ENCODE results near the gene CMYA5.
"Not testable (repeated sequence)": the region's sequence is repeated elsewhere in the genome, so short reads cannot be mapped to it uniquely, and the experiment has no call there.

Gene CMYA5

DNA sequence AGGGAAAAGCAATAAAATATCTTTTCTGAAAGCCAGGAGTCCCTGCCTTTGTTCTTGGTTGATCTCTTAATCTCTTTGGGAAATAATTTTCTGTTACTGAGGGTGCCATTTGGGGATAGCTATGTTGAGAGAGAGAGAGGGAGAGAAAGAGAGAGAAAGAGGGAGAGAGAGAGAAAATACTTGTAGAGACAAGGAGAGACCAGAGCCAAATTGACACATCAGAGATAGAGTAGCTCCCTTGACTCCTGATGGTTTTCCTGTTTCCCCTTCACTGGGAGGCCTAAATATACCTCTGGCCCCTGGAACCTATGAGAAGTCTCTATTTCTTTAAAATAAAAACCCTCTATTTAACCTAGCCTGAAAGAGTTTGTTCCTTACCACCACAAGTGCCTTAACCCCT lies 14.9 kb downstream of the CMYA5 start:
- Histone ChIP-seq H3K27me3 (ENCODE audit: low read length) (no peaks in the 10 kb centered on the region), H3K9ac (ENCODE audit: low read length) (no peak overlapping the region)
- TF ChIP-seq, protein P1, sequence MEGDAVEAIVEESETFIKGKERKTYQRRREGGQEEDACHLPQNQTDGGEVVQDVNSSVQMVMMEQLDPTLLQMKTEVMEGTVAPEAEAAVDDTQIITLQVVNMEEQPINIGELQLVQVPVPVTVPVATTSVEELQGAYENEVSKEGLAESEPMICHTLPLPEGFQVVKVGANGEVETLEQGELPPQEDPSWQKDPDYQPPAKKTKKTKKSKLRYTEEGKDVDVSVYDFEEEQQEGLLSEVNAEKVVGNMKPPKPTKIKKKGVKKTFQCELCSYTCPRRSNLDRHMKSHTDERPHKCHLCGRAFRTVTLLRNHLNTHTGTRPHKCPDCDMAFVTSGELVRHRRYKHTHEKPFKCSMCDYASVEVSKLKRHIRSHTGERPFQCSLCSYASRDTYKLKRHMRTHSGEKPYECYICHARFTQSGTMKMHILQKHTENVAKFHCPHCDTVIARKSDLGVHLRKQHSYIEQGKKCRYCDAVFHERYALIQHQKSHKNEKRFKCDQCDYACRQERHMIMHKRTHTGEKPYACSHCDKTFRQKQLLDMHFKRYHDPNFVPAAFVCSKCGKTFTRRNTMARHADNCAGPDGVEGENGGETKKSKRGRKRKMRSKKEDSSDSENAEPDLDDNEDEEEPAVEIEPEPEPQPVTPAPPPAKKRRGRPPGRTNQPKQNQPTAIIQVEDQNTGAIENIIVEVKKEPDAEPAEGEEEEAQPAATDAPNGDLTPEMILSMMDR (IDR thresholded peaks at IDR 0.05; ENCODE audit: insufficient read depth, low read length, poor library complexity, severe bottlenecking) = no peak
- no peak for TF ChIP-seq EZH2phosphoT487 (conservative IDR thresholded peaks at IDR 0.05; ENCODE audit: low read length)

DNA sequence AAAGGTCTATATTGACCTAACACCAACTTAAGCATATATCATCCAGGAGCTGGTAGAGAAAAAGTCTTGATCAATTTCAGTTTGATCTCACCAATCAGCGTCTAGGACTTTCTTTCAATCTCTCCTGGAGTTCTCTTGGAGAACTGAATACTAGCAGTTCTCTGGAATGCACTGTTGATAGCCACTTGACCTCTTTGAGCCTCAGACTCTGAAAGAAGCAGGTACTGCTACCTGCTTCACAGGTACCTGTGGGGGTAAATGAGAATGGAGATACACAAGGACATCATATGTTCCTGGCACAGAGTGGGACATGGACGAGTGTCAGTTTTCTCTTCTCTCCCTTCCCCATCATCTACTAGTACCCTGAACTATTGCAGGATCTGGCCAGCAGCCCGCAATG lies 16.0 kb downstream of the CMYA5 start:
- Histone ChIP-seq H3K36me3 (ENCODE audit: low read length) (no peaks in the 10 kb centered on the region), H2AFZ (ENCODE audit: low read depth, low read length, severe bottlenecking) (no peak overlapping the region), H3K9me3 (ENCODE audit: insufficient read depth, low read length) (no peaks in the 10 kb centered on the region; the same call in 1 of the 2 replicates), H3K79me2 (ENCODE audit: insufficient read depth, low read length) (no peaks in the 10 kb centered on the region), H3K27me3 (ENCODE audit: low read length) (no peaks in the 10 kb centered on the region), H3K9me2 (replicated peaks; ENCODE audit: insufficient read depth, low read length) (no peaks in the 10 kb centered on the region), H4K20me1 (ENCODE audit: low read depth, low read length) (no peaks in the 10 kb centered on the region), H3K4me2 (ENCODE audit: low read depth, low read length, poor library complexity, severe bottlenecking) (no peak overlapping the region), H3K4me3 (ENCODE audit: insufficient read depth, low read length, poor library complexity, severe bottlenecking) (no peak overlapping the region), H3F3A (ENCODE audit: insufficient read depth) (no peaks in the 10 kb centered on the region), H3K27ac (ENCODE audit: low read depth, low read length) (no peak overlapping the region), H3K9ac (ENCODE audit: low read length) (no peak overlapping the region)
- no peak for TF ChIP-seq EZH2phosphoT487 (conservative IDR thresholded peaks at IDR 0.05; ENCODE audit: low read length)
- TF ChIP-seq, protein P1 (IDR thresholded peaks at IDR 0.05; ENCODE audit: insufficient read depth, low read length, poor library complexity, severe bottlenecking) = no peak

More for the DNA sequence above, 14.9 kb downstream of the CMYA5 start:
- no peak overlapping the region for H2AFZ ChIP-seq (ENCODE audit: low read depth, low read length, severe bottlenecking)
- H3K9me3 ChIP-seq (ENCODE audit: insufficient read depth, low read length) = no peaks in the 10 kb centered on the region; the same call in 1 of the 2 replicates
- no peaks in the 10 kb centered on the region for H3K79me2 ChIP-seq (ENCODE audit: insufficient read depth, low read length)
- no peaks in the 10 kb centered on the region for H3K9me2 ChIP-seq (replicated peaks; ENCODE audit: insufficient read depth, low read length)
- no peak overlapping the region for H3K27ac ChIP-seq (ENCODE audit: low read depth, low read length)
- H3K36me3 ChIP-seq (ENCODE audit: low read length) = no peaks in the 10 kb centered on the region
- no peak overlapping the region for H3K4me3 ChIP-seq (ENCODE audit: insufficient read depth, low read length, poor library complexity, severe bottlenecking)
- no peaks in the 10 kb centered on the region for H3F3A ChIP-seq (ENCODE audit: insufficient read depth)
- H4K20me1 ChIP-seq (ENCODE audit: low read depth, low read length) = no peaks in the 10 kb centered on the region
- no peak overlapping the region for H3K4me2 ChIP-seq (ENCODE audit: low read depth, low read length, poor library complexity, severe bottlenecking)

DNA sequence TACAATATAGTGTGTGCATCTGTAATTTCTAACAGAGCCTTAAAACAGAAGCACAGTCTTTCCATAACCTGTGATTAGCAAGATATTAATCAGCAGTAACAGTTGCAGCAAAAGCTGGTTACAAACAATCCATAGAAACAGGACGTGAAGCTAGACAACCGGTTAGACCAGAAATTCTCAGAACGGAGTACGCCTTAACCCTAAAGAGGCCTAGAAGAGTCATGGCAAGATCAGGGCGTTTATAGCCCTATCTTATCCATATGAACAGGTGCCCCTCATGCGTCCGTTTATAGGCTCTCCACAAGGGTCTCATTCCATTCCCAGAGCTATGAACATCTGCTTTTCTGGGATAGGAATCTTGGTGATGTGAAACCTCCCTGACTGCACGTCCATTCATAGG lies 16.7 kb downstream of the CMYA5 start:
- not testable (repeated sequence) for H3K79me2 ChIP-seq (ENCODE audit: insufficient read depth, low read length); H3K9ac ChIP-seq (ENCODE audit: low read length); H3K9me2 ChIP-seq (replicated peaks; ENCODE audit: insufficient read depth, low read length); H4K20me1 ChIP-seq (ENCODE audit: low read depth, low read length); H3K36me3 ChIP-seq (ENCODE audit: low read length); H3K4me2 ChIP-seq (ENCODE audit: low read depth, low read length, poor library complexity, severe bottlenecking); H3K27me3 ChIP-seq (ENCODE audit: low read length); H3K27ac ChIP-seq (ENCODE audit: low read depth, low read length); H2AFZ ChIP-seq (ENCODE audit: low read depth, low read length, severe bottlenecking); H3F3A ChIP-seq (ENCODE audit: insufficient read depth); H3K4me3 ChIP-seq (ENCODE audit: insufficient read depth, low read length, poor library complexity, severe bottlenecking); H3K9me3 ChIP-seq (ENCODE audit: insufficient read depth, low read length)

DNA sequence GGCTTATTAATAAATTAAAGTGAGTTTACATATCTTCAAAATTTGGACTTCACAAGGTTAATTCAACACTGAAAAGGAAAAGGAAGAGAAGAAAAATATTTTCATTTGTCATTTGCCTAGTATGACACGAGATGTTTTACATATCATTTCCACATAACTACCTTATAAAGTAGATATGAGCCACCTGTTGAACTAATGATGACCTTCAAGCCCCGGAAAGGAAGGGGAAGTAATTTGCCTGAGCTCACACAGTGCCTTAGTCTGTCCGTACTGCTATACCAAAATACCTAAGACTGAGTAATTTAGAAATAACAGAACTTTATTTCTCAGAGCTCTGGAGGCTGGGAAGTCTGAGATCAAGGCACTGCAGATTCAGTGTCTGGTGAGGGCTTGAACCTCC lies 17.9 kb downstream of the CMYA5 start:
- no peak overlapping the region for H3K4me2 ChIP-seq (ENCODE audit: low read depth, low read length, poor library complexity, severe bottlenecking)
- no peaks in the 10 kb centered on the region for H3K27me3 ChIP-seq (ENCODE audit: low read length)
- H4K20me1 ChIP-seq (ENCODE audit: low read depth, low read length) = no peaks in the 10 kb centered on the region
- no peak overlapping the region for H3K27ac ChIP-seq (ENCODE audit: low read depth, low read length)
- no peak overlapping the region for H3K9ac ChIP-seq (ENCODE audit: low read length)
- no peaks in the 10 kb centered on the region for H3K9me2 ChIP-seq (replicated peaks; ENCODE audit: insufficient read depth, low read length)
- H3F3A ChIP-seq (ENCODE audit: insufficient read depth) = no peaks in the 10 kb centered on the region
- no peaks in the 10 kb centered on the region for H3K79me2 ChIP-seq (ENCODE audit: insufficient read depth, low read length)
- no peaks in the 10 kb centered on the region for H3K36me3 ChIP-seq (ENCODE audit: low read length)
- no peak overlapping the region for H3K4me3 ChIP-seq (ENCODE audit: insufficient read depth, low read length, poor library complexity, severe bottlenecking)
- TF ChIP-seq EZH2phosphoT487 (conservative IDR thresholded peaks at IDR 0.05; ENCODE audit: low read length) = no peak
- TF ChIP-seq, protein P1 (IDR thresholded peaks at IDR 0.05; ENCODE audit: insufficient read depth, low read length, poor library complexity, severe bottlenecking) = no peak
- no peaks in the 10 kb centered on the region; the same call in 1 of the 2 replicates for H3K9me3 ChIP-seq (ENCODE audit: insufficient read depth, low read length)
- no peak overlapping the region for H2AFZ ChIP-seq (ENCODE audit: low read depth, low read length, severe bottlenecking)

Measured in SU-DHL-6 (cell line).